ENCODE data around the gene LAMB4. TPM values are rescaled to one million over a fixed set of nuclear protein-coding genes. Genes with fewer than 3 reads are reported as not detected.

LAMB4 gene
- total and polyA plus RNA-seq, 12 donors, result 0.15 to 0.69 (median 0.25) TPM; not detected in 3

- no peaks in the 10 kb centered on the region for H3K9me3 ChIP-seq
- no peak overlapping the region for H3K4me3 ChIP-seq
- WGBS, 2 donors, result 60 to 62% methylated on average over 5 of the region's 5 CpGs
- TF ChIP-seq, protein P1, sequence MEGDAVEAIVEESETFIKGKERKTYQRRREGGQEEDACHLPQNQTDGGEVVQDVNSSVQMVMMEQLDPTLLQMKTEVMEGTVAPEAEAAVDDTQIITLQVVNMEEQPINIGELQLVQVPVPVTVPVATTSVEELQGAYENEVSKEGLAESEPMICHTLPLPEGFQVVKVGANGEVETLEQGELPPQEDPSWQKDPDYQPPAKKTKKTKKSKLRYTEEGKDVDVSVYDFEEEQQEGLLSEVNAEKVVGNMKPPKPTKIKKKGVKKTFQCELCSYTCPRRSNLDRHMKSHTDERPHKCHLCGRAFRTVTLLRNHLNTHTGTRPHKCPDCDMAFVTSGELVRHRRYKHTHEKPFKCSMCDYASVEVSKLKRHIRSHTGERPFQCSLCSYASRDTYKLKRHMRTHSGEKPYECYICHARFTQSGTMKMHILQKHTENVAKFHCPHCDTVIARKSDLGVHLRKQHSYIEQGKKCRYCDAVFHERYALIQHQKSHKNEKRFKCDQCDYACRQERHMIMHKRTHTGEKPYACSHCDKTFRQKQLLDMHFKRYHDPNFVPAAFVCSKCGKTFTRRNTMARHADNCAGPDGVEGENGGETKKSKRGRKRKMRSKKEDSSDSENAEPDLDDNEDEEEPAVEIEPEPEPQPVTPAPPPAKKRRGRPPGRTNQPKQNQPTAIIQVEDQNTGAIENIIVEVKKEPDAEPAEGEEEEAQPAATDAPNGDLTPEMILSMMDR (IDR thresholded peaks at IDR 0.05), result no peak
- no peak overlapping the region for H3K27ac ChIP-seq
- DNase-seq (no peak), ATAC-seq (no peak)
- peaks cover 0 to 16% (median 6%) of the 10 kb centered on the region in 7 donors for H3K27me3 ChIP-seq
- no peaks in the 10 kb centered on the region for H3K4me1 ChIP-seq
- no peaks in the 10 kb centered on the region for H3K36me3 ChIP-seq
- intact Hi-C loops (cut with DNase I), result no loop called here
Observed at GRCh38 chr7:108170251-108170650, 40.1 kb upstream of the LAMB4 start.

- Histone ChIP-seq H3K27ac (no peak overlapping the region), H3K4me1 (no peaks in the 10 kb centered on the region), H3K36me3 (no peaks in the 10 kb centered on the region), H3K4me3 (no peak overlapping the region), H3K27me3 (peaks cover 0 to 6% (median 0%) of the 10 kb centered on the region in 7 donors), H3K9me3 (no peaks in the 10 kb centered on the region)
- no peak for DNase-seq
- WGBS, 2 donors, result 66 to 73% methylated on average over 7 of the region's 7 CpGs
- TF ChIP-seq, protein P1 (IDR thresholded peaks at IDR 0.05), result no peak
- intact Hi-C loops (cut with DNase I), result no loop called here
- ATAC-seq, result no peak
Observed at GRCh38 chr7:108167460-108167859, 37.3 kb upstream of the LAMB4 start.

GRCh38 chr7:108166687-108167086, 36.5 kb upstream of the LAMB4 start:
- intact Hi-C loops (cut with DNase I), result no loop called here
- no peak overlapping the region for H3K27ac ChIP-seq

GRCh38 chr7:108165723-108166122, 35.6 kb upstream of the LAMB4 start:
- intact Hi-C loops (cut with DNase I), result no loop called here
- Histone ChIP-seq H3K36me3 (no peaks in the 10 kb centered on the region), H3K9me3 (no peaks in the 10 kb centered on the region), H3K4me1 (no peaks in the 10 kb centered on the region), H3K27ac (no peak overlapping the region), H3K27me3 (peaks cover 0 to 6% (median under 1%) of the 10 kb centered on the region in 7 donors), H3K4me3 (no peak overlapping the region)
- TF ChIP-seq, protein P1 (IDR thresholded peaks at IDR 0.05), result no peak
- 95 to 96% methylated on average over 2 of the region's 2 CpGs for WGBS, 2 donors
- DNase-seq, result no peak
- ATAC-seq, result no peak

More at GRCh38 chr7:108166687-108167086, 36.5 kb upstream of the LAMB4 start:
- Histone ChIP-seq H3K36me3 (no peaks in the 10 kb centered on the region), H3K4me3 (no peak overlapping the region), H3K27me3 (peaks cover 0 to 6% (median 0%) of the 10 kb centered on the region in 7 donors), H3K9me3 (no peaks in the 10 kb centered on the region), H3K4me1 (no peaks in the 10 kb centered on the region)
- WGBS, 2 donors, result 94% methylated on average over 5 of the region's 5 CpGs
- TF ChIP-seq, protein P1 (IDR thresholded peaks at IDR 0.05), result no peak
- ATAC-seq, result no peak
- no peak for DNase-seq
